Activated effector memory CD4-positive, alpha-beta T cell treated with Interleukin-2 at 50 U/mL for 16 hours (primary cell): Measurements from ENCODE around the gene COQ2.
"Not testable (repeated sequence)": the region's sequence is repeated elsewhere in the genome, so short reads cannot be mapped to it uniquely, and the experiment has no call there.

Experiments
- DNase-seq: peaks from one replicate; pipeline ENCODE4 v3.0.0-alpha.2; 2020

COQ2 gene, protein sequence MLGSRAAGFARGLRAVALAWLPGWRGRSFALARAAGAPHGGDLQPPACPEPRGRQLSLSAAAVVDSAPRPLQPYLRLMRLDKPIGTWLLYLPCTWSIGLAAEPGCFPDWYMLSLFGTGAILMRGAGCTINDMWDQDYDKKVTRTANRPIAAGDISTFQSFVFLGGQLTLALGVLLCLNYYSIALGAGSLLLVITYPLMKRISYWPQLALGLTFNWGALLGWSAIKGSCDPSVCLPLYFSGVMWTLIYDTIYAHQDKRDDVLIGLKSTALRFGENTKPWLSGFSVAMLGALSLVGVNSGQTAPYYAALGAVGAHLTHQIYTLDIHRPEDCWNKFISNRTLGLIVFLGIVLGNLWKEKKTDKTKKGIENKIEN

GRCh38 chr4:83284193-83285054 lies at the start of gene COQ2:
COQ2 (minus strand) TSS chr4:83284798; CDS start chr4:83284764, 34 bp downstream.
- DNase-seq = peak; percentile 89

GRCh38 chr4:83331956-83332355 lies 47.4 kb upstream of the COQ2 start:
- no peak for DNase-seq

DNA sequence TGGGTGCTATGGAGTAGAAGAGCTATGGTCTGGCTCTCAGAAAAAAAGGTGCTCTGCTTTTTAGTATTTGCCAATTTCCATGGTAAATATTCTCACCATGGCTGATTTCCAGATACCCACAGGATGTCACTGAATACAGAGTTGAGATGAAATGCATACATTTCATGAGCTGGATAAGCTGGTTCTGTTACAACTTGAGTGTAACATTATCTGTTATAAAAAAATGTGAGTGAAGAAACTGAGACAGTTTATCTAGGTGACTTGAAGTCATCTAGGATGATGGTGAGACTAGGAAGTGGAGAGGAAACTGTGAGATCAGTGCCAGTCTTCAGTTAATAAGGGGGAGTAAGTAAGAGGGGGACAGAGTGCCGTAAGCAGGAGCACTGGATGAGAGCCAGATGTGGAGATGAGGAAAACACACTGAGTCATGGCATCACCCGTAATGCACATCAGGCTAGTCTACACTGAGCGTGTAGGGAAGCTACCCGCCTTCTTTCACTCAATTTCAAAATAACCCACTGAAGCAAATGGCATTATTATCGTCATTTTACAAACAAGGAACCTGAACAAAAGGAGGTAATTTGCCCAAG lies 45.0 kb upstream of the COQ2 start:
- DNase-seq = no peak

DNA sequence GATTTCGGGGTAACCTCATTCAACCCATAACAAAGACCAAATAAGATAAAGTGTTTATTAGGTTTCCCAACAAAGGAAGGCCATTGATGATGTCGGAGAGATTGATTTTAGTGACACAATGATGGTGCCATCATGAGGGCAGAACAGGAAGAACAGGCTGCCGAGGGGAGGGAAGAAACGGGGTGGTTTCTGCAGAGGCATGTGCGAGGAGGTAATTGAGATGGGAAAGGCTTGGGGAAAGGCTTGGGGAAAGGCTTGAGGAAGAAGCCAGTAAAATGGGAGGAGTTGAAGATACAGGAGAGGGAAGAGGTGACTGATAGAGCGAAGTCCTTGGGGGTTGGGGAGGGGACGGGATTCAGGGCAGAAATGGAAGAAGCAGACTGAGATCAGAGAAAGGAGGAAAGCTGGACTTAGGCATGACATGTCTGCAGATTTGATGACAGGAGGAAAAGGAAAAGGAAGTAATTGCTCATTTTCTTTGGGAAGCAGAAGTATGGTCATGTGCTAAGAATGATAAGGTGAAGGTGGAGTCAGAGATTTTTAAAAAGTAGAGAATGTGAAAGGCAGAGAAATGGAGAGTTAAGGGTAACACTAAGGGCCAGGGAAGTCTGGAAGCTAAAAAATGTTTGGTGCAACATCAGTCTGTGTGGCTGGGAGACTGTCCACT lies 44.1 kb upstream of the COQ2 start:
- no peak for DNase-seq

- DNase-seq = no peak
Measured at GRCh38 chr4:83326546-83326945, 41.9 kb upstream of the COQ2 start.

DNA sequence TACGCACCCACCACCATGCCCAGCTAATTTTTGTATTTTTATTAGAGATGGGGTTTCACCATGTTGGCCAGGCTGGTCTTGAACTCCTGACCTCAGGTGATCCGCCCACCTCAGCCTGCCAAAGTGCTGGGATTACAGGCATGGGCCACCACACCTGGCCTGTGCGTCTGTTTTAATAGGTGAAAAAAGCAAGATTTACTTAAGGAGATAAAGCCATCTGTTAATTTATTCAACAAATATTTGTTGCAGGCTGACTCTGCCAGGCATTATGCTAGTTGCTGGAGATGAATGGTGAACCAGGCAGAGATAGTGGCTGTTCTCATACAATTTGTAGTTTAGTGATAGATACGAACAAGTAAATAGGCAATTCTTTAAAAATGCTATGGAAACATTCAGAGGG lies 40.7 kb upstream of the COQ2 start:
- not testable (repeated sequence) for DNase-seq

GRCh38 chr4:83323136-83323535 lies 38.5 kb upstream of the COQ2 start:
- no peak for DNase-seq

GRCh38 chr4:83320548-83320947 lies 36.0 kb upstream of the COQ2 start:
- DNase-seq = no peak

DNA sequence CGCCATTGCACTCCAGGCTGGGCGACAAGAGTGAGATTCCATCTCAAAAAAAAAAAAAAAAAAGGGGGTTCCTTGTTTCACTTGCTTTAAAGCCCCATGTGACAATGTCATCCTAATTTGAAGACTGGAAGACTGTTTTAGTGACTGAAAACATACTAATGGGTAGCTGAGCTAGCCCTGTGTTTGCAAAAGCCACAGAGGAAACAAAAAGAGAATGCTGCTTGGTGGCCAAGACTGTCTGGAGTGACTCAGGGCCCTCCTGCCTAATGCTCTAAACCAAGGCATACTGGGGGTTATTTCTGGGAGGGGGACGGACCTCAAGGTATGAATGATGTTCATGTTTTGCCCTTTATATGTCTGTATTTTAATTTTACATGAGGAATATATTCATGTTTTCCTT lies 34.1 kb upstream of the COQ2 start:
- no peak for DNase-seq

GRCh38 chr4:83317671-83318070 lies 33.1 kb upstream of the COQ2 start:
- DNase-seq = no peak

DNA sequence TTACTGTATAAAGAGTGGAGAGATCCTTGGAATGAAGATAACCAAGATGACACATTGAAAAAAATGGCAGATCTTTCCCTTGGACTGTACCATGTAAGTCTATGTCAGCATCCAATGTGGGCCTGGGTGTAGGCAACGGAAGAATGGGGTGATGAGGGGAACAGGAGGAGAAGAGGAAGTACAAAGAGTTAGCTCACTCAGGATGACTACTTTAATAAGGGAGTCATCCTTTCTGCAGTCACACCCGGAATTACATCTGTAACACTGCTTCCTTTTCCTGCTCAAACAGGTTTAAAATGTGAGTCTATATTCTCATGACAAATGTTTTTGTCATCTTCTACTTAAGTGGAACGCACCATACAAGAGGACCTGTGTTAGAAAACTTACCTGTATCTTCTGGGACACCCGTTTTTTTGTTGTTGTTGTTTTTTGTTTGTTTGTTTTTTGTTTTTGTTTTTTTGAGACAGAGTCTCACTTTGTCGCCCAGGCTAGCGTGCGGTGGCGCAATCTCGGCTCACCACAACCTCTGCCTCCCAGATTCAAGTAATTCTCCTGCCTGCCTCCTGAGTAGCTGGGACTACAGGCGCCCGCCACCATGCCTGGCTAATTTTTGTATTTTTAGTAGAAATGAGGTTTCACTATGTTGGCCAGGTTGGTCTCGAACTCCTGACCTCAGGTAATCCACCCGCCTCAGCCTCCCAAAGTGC lies 32.0 kb upstream of the COQ2 start:
- DNase-seq = no peak

DNA sequence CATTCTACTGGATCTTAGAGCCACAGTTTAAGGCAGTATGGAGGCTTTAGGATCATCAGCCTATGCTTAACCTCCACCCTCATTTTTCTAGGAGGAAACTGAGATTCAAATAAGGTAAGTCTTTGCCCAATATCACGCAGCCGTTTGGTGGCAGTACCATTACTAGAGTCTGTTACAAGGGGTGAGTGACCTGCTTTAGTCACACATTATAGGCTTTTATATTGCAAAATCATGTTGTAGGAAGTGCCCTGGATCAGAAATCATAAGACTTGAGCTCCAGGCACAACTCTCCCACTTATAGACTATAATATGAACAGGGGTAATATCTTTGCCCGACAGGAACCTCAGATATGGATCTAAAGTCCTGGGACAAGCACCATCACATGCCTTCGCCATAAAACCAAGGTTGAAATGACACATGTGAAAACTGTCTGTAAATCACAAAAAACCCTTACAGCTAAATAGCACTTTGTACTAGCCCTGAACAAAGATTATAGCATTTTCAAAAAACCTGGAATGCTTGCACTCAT lies 30.8 kb upstream of the COQ2 start:
- no peak for DNase-seq

DNA sequence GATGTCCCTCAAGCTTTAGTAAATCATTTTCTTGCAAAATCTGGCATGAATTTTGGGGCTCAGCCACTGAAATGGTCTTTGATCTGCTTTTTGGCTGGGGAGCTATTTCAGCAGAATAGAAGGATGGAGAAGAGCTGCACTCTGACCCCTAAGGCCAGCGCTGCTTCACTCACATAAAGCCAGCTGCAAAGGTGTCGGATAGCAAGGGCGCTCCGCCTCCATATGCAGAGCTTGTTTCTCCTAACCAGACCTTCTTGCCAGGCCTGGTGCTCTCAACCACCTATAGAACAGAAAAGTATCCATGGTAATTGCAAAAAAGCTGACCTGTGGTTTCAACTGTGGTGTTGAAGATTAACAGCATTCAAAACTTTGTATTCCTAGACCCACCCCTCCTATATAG lies 24.1 kb upstream of the COQ2 start:
- DNase-seq = no peak

DNA sequence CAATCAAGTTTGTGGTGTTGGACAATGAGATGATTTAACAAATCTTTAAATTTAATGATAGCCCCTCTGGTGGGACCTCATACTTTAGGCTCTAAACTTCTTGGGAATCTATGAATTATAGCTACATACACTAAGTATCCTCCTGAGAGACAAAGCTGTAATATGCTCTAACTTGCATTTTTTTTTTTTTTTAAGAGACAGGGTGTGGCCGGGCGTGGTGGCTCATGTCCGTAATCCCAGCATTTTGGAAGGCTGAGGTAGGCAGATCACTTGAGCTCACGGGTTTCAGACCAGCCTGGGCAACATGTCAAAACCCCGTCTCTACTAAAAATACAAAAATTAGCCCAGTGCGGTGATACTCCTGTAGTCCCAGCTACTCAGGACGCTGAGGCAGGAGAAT lies 23.3 kb upstream of the COQ2 start:
- no peak for DNase-seq

DNA sequence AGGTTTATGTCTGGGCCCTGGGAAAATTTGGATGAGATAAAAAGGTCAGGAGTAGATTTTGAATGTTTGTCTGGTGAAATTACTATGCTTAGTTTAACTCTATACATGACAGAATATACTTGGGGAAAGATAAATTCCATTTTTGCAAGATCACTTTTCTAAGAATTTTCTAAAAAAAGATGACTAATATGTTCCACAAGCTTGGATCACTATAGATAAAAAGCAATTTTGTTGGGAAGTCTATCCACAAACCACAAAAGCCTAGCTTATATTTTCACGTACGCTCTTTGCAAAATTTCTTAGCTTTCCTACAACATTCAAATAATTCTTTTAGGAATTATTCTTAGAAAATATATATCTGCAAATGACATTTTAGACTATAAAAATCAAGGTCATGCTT lies 20.6 kb upstream of the COQ2 start:
- no peak for DNase-seq

GRCh38 chr4:83297548-83298260 lies 13.1 kb upstream of the COQ2 start:
- no peak for DNase-seq

DNA sequence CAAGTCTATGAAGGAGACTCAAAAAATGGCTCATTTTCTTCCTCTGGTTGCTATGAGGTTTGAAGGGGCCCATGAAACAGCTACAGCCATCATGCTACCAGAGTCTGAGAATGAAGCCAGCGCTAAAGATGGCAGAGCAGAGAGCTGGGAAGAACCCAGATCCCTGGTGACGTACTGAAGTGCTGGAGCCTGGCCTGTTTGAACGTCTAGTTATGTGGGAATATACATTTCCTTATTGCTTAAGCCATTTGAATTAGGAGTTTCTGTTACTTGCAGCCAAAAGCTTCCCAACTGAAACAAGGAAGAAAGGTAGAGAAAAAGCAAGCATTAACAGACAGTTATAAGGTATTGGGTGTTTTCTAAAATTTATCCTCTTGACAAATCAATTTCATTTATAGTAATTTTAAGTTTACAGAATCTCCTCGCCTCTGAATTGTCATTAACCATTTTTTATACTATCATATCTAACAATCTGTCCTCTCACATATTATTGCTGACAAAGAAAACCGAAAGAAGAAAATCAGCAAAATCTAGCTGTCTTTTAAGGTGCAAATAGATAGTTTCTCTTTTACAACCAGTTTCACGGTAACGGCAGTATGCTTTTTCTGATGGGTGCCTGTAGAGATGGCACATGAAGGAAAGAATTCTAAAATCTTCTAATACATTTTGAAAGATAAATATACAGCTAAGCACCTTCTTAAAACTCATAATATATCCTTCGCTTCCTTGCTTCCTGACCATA lies 8.9 kb upstream of the COQ2 start:
- DNase-seq = no peak

DNA sequence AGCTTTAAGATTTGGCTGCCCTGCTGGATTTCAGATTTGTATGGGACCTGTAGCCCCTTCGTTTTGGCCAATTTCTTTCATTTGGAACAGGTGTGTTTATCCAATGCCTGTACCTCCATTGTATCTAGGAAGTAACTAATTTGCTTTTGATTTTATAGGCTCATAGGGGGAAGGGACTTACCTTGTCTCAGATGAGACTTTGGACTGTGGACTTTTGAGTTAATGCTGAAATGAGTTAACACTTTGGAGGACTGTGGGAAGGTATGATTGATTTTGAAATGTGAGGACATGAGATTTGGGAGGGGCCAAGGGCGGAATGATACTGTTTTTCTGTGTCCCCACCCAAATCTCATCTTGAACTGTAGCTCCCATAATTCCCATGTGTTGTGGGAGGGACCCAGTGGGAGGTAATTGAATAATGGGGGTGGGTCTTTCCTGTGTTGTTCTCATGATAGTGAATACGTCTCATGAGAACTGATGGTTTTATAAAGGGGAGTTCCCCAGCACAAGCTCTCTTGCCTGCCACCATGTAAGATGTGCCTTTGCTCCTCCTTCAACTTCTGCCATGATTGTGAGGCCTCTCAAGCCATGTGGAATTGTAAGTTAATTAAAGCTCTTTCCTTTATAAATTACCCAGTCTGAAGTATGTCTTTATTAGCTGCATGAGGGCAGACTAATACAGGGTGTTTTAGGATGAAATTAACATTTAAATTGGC lies 5.6 kb upstream of the COQ2 start:
- not testable (repeated sequence) for DNase-seq

GRCh38 chr4:83288381-83288780 lies 3.8 kb upstream of the COQ2 start:
- DNase-seq = not testable (repeated sequence)

DNA sequence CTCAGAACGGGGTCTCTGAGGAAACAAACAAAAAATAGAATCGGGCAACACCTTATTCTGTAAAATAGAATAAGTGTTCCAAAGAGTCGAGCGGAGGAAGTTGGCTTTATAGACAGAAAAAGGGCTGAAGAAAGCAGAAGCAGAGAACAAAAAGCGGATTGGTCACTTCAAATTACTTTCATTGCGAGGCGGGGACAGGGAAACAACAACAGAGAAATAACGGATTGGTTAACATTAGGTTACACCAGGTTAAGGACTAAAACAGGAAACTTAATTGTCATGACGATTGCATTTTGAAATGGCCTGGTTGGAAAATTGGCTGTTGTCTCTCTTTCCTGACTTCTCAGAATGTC lies 433 bp upstream of the COQ2 start:
- no peak for DNase-seq
